GM18861 (cell line): ENCODE measurements around the gene TOPORS.
"Not testable (repeated sequence)": the region's sequence is repeated elsewhere in the genome, so short reads cannot be mapped to it uniquely, and the experiment has no call there.

Experiments
- ATAC-seq: cut with Tn5 transposase; IDR thresholded peaks from one replicate; pipeline ENCODE4 v1.9.1; 2021; ENCODE audit not compliant: unreplicated experiment

TOPORS gene

GRCh38 chr9:32552172-32552872 is at the start of gene TOPORS, which contains the start of gene SMIM27:
Gene TOPORS (minus strand): TSS chr9:32552586. CDS start chr9:32552436, 150 bp downstream.
Gene SMIM27 (plus strand): TSS chr9:32552327. CDS start chr9:32552435, 108 bp downstream.
- ATAC-seq, result peak; percentile 68

- not testable (repeated sequence) for ATAC-seq
Measured at GRCh38 chr9:32599021-32599420, 46.6 kb upstream of the TOPORS start.

- ATAC-seq, result no peak
Measured at GRCh38 chr9:32596936-32597335, 44.5 kb upstream of the TOPORS start.

GRCh38 chr9:32596096-32596865 is 43.9 kb upstream of the TOPORS start:
- ATAC-seq, result no peak

GRCh38 chr9:32590898-32591297 is 38.5 kb upstream of the TOPORS start:
- no peak for ATAC-seq

GRCh38 chr9:32590476-32590875 is 38.1 kb upstream of the TOPORS start:
- ATAC-seq, result no peak

GRCh38 chr9:32589083-32589723 is 36.8 kb upstream of the TOPORS start:
- ATAC-seq, result no peak

GRCh38 chr9:32587901-32588300 is 35.5 kb upstream of the TOPORS start:
- ATAC-seq, result no peak

GRCh38 chr9:32584784-32585183 is 32.4 kb upstream of the TOPORS start:
- no peak for ATAC-seq

GRCh38 chr9:32581512-32582143 is 29.2 kb upstream of the TOPORS start:
- no peak for ATAC-seq

- ATAC-seq, result no peak
Measured at GRCh38 chr9:32580631-32581300, 28.4 kb upstream of the TOPORS start.

- ATAC-seq, result no peak
Measured at GRCh38 chr9:32579706-32580331, 27.4 kb upstream of the TOPORS start.

GRCh38 chr9:32578976-32579375 is 26.6 kb upstream of the TOPORS start:
- ATAC-seq, result no peak

- no peak for ATAC-seq
Measured at GRCh38 chr9:32577316-32577715, 24.9 kb upstream of the TOPORS start.

GRCh38 chr9:32574858-32575257 is 22.5 kb upstream of the TOPORS start:
- no peak for ATAC-seq

GRCh38 chr9:32573821-32574220 is 21.4 kb upstream of the TOPORS start:
- ATAC-seq, result no peak

GRCh38 chr9:32572900-32573523 is 20.6 kb upstream of the TOPORS start, which contains the start of gene NDUFB6:
Gene NDUFB6 (minus strand): TSS chr9:32573159. CDS start chr9:32573060, 99 bp downstream.
- ATAC-seq, result peak; percentile 86

GRCh38 chr9:32571969-32572899 is 19.8 kb upstream of the TOPORS start:
- ATAC-seq, result peak; percentile 84

- ATAC-seq, result no peak
Measured at GRCh38 chr9:32570262-32570661, 17.9 kb upstream of the TOPORS start.
